ENCODE measurements around the gene RBMS1. TPM values are rescaled to one million over a fixed set of nuclear protein-coding genes. Genes with fewer than 3 reads are reported as not detected.

Gene RBMS1
- total RNA-seq, 1 donor from 2014 or later: 67.5 TPM

DNA sequence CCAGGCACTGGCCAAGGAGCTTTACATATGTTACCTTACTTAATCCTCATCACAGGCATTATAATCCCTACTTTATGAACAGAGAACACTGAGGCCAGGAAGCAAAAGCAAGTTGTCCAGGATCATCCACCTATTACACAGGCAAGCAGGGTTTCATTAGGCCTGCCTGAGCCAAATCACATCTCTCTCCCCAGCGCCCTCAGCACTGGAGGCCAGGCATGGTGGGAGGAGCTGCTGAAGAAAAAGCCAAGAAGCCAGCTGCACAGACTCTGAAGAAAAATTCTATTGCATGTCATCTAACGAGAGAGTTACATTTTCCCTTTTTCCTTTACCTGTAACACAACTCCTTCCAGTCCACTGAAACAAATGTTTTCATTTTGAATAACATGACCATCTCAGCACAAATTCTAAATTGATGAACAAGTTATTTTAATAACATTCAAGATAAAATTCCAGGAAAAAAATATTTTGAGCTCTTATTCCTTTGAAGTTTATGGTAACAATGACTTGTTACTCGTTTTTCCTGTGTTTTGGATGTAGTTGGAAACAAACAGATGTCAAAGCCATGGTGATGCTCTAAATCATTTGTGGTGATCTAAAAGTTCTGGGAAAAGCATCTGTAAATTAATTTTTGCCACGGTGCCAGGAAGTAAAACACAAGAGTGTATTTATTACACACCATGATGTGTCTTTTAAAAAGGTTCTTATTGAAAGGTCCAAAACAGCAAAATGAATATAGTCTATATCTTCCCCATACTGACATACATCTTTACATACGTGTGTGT, 154.5 kb downstream of the RBMS1 start:
- DNase-seq (ENCODE audit: low read depth): peak; percentile 62

- DNase-seq (ENCODE audit: low read depth): no peak
Observed at GRCh38 chr2:160337728-160338127, 155.9 kb downstream of the RBMS1 start.

GRCh38 chr2:160336635-160337034, 157.0 kb downstream of the RBMS1 start:
- DNase-seq (ENCODE audit: low read depth): no peak

GRCh38 chr2:160336105-160336504, 157.5 kb downstream of the RBMS1 start:
- no peak for DNase-seq (ENCODE audit: low read depth)

DNA sequence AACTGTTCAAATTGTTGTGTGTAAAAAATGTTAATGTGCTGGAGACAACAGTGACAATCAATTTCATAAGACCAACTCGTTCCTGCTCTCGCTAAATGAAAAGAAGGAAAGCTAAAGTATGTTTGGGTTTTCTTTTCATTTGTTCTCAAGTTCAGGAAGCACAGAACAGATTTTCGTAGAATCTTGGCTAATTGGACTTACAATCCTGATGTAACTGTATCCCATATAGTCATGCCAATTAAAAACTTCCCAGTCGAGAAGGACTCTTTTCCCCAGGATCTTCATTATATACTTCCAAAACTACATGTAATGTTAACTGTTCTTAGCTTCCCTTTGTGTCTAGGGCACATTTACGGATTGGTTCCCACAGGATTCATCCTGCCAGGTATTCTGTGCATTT, 158.2 kb downstream of the RBMS1 start:
- no peak for DNase-seq (ENCODE audit: low read depth)

DNA sequence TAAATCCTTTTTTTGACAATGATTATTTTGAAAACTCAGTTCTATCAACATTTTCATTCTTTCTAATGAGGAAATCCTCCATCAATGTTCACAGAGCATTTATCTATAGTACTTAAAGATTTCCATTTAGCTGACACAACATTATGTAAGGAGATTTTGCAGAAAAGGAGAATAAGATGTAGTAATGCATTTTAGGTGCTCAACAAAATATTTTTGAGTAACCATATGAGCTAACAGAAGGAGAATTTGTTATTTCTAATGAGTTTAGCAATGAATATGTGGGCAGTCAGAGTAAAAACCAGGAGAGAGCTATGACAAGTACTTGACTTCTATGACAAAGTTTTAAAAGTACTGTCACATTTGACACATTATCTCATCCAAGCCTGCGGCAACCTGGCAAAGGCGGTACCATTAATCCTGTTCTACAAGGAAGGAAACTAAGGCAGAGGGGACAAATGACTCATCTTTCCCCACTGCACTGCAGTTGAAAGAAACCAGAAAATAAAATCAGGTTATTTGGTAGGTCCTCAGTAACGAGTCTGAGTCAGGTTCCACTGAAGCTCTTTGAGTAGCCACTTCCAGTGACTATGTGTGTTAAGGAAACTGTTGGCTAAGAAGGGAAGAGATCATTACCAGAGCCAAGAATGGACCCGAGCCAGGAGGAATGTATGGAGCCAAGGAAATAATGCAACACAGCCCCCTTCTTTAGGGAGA, 159.4 kb downstream of the RBMS1 start:
- no peak for DNase-seq (ENCODE audit: low read depth)

DNA sequence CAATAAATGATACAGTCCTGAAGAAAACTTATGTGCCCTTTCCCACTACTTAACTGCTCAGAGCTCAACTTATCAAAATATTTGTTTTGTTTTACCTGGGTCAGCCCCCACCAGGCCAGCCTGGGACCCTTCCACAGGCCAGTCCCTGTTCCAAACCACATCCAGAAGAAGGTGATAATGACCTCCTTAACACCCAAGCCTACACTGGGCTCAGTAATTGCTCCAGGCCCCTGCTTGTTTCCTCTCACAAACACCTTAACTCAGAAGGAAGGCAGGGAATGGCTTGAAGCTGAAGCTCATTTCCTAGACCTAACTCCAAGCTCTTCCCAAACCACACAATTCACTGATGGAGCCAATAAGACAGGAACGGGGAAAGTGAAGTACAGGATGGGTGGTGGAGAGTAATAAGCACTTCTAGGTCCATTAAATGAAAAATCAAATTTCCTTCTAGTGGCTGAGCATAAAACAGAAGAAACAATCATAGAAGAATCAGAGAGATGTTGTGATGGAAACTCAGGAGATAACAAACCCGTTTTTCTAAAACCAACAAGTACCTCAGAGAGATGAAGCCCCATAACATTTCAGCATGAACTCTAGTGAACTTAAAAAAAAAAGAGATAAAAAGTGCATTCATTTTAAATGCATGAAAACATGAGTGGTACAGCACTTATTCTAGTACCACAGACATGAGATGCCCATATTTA, 160.1 kb downstream of the RBMS1 start:
- DNase-seq (ENCODE audit: low read depth): no peak

- no peak for DNase-seq (ENCODE audit: low read depth)
Observed at GRCh38 chr2:160332318-160332717, 161.3 kb downstream of the RBMS1 start.

DNA sequence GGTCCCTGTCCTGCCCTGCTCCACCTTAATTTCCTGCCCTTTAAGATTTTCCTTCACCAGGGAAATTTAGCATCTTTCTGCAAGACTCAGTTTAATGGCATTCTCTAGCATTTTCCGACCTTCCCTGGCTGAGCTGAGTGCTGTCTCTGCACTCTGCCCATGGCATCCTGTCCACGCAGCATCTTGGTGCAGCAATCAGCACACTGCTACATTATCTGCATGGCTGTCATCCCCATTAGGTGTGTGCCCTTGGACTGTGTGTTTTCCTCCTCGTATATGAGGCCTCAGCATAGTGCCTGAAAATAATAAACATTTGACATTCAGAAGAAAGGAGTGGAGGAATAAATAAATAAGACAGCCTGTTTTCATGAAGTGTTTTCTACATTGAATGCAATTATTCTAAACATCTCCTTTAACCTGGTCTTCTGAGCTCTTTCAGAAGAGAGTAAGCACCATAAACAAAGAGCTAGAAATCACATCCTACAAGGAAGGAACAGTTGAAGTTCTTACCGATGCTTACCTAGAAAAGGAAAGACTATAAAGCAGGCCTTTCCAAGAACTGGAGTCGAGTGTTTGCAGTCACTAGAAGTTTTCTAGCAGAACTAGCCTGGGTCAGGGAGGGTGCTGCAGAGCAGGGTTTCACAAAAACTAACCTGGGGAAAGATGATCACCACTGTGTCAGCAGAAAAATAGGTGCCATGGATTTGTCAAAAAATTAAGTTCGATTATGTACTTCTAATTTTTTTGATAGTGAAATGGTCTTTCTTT, 162.2 kb downstream of the RBMS1 start:
- DNase-seq (ENCODE audit: low read depth): no peak

- DNase-seq (ENCODE audit: low read depth): no peak
Observed at GRCh38 chr2:160328811-160329527, 164.6 kb downstream of the RBMS1 start.

DNA sequence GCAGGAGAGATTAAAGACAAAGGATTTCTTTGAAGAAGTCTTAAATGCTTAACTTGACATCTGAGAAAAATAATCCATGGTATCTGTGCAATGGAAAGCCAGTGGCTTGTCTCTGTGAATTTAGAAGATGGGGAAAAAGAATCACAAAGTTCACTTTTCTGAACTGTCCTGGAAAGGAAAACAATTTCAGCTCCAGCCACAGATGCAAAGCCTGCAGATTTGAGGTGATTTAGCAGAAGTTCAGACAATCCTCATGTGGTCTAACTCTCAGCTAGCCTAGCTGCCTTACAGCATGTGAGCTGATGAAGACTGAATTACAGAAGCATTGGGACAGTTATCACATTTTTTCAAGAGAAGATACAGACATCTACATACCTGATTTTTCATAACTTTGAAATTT, 166.8 kb downstream of the RBMS1 start:
- no peak for DNase-seq (ENCODE audit: low read depth)

DNA sequence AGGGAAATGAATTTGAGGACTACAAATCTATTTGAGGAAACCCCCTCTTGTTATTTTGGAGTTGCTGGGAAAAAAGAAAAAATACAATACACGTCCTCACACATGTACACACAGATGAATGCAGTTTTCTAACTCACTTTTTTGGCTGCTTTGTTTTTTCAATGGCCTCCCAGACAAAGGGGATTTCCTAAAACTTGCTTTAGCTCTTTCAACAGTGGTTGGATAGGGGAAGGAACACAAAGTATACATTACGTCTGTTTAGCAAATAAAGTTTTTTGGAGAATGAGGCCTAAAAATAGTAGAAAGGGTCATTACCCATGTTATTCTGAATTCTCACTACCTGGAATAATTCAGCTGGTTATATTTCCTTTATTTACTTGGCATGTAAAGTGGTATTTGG, 168.2 kb downstream of the RBMS1 start:
- DNase-seq (ENCODE audit: low read depth): no peak

DNA sequence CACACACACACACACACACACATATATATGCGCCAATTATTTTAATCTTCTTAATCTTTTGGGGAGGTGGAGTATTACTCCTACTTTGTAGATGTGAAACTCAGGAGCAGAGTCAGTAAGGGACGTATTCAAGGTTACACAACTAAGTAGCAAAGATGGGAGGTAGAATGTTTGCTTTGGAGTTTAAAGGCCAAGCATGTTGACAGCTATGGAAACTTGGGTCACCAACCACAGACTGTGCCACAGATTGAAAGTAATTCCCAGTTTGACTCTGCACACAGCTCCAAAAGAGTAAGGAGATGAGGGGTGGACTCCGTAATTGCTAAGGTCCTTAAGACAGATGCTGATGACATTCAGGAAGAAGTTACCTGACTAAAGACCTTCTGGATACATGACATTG, 168.7 kb downstream of the RBMS1 start:
- no peak for DNase-seq (ENCODE audit: low read depth)

DNA sequence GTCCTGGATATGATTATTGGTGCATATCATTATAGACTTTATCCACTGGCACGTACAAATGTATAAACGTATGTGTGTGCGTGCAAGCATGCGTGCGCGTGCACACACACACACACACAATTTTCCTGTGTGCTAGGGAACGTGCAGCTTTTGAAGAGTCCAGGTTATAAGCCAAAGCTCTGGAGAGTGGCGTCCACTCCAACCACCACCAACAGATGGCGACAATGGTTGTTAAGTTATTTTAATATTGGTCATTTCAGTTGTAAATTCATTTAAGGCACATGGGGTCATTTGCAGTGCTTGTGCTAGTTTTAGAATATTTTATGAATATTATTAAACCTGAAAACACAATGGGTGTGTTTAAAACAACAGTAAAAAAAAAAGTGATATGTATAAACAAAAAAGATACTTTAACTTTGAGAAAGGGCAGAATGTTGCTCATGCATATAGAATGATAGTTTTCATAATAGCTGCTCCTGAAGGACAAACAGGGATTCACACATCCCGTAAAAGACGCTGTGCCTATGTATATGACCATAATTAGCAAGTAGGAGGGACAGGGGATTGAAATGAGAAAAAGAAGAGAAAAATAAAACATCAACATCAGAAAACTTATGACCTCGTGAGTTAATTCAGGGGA, 169.3 kb downstream of the RBMS1 start:
- DNase-seq (ENCODE audit: low read depth): peak; percentile 72

DNA sequence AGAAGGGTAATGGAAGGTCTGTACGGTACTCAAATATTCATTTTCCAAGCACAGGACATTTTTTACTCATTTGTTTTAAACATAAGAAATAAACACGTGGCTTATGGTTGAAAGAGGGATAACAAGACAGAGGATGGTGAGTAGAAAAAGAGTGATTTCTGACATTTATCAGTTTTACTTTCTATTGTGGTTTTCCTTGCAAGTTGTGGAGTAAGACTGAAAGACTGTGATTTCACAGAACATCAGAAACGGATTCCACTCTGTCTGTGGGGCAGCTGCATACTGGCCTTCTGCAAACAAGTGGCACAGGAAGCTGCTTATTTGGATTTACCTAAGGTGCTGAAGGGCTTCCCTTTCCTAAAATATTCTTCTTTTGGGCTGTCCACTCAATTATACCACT, 171.3 kb downstream of the RBMS1 start:
- no peak for DNase-seq (ENCODE audit: low read depth)

DNA sequence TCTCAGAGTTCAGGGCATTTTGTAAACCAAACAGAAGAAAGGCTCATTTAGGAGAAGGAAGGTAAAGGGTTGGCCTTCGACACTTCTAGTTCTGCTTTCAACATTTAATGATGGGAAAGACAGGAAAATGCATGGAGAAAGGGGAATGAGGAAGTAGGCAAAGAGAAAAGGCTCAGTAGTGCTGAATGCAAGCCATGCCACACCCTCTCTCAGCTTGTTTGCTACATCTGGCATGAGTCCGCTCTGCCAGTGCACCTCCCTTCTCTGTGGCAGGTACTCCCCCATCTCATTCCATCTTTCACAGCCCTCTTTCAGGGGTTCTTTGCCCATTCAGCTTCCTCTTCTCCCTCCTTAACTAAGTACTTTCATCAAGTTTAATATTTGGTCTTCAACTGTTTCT, 172.6 kb downstream of the RBMS1 start:
- no peak for DNase-seq (ENCODE audit: low read depth)

DNA sequence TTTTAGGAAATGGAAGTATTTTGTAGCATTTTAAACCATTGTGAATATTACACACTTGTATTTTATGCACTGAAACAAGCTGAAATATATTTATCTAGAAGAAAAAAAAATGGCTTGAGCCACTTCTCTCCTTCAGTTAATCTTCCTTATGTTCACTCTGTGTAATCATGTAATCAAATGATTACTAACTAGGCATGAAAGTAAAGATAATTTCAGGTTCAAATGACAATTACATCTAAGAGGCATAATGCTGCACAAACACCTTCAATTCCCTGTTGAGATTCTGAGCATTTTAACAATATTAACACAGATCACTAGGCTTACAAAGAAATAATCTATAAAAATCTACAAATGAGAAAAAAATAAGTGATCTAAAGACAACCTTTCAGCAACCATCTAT, 173.9 kb downstream of the RBMS1 start:
- DNase-seq (ENCODE audit: low read depth): no peak

DNA sequence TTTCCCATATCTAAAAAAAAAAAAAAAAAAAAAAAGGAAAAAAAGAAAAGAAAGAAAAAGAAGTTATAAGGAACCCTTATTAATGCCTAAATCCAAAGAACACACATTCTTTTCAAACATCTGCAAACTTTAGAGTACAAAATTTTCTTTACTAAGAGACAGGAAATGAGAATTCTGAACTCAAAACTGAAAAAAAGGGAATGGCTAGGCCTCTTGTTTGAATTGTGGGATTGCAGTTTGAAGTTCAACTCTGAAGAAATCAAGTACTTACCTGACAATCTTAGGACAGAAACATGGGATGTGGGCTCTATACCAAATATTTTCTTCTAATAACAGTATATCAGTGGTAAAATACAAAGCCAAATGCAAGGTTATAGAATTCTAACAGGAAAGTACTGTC, 175.4 kb downstream of the RBMS1 start:
- no peak for DNase-seq (ENCODE audit: low read depth)

DNA sequence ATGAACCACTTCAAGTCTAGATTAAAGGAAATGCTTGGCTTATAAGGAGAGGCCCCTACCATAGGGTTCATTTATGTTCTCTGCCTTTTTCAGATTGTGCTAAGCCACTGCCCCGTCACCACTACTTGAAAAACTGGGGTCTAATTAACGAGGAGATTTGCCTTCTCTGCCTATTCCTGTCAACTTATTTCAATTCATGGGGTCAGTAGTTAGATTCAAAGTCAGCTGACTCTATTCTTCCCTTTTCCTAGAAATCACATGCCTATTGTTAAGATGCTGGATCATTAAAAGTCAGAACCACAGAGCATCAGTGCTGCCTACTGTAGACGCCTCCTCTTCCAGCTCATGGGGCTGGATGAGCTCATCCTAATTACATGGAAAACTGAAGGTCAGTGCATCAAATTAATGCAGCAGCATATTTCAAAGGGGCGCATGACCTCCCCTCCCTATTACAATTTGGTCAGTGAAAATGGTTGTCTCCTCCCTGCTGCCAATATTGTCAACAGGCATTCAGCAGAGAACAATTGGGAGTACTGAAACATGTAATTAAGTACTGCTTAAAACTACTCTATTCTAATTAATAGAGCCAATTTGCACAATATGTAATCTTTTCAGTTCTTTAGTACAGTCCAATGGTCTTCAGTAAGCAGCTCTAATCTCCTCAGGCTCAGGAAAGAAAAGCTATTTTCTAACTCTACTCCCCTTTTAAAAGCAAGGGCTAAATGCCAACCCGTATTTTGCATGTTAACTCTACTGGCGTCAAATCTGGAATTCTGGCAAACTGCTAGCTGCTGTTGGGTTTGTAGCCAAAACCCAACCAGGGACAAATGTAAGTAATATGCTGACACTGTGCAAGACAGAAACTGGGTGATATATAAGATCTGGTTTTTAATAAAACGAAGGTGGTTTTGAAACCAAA, 176.2 kb downstream of the RBMS1 start:
- DNase-seq (ENCODE audit: low read depth): peak; percentile 67

Data from myocyte (in vitro differentiated cells).